ENCODE results near the gene HSCB. TPM values are rescaled to one million over a fixed set of nuclear protein-coding genes. Genes with fewer than 3 reads are reported as not detected.
"Not testable (repeated sequence)": the region's sequence is repeated elsewhere in the genome, so short reads cannot be mapped to it uniquely, and the experiment has no call there.

Gene HSCB
- total RNA-seq, 1 experiment from 2014 or later = 22.3 TPM

DNA sequence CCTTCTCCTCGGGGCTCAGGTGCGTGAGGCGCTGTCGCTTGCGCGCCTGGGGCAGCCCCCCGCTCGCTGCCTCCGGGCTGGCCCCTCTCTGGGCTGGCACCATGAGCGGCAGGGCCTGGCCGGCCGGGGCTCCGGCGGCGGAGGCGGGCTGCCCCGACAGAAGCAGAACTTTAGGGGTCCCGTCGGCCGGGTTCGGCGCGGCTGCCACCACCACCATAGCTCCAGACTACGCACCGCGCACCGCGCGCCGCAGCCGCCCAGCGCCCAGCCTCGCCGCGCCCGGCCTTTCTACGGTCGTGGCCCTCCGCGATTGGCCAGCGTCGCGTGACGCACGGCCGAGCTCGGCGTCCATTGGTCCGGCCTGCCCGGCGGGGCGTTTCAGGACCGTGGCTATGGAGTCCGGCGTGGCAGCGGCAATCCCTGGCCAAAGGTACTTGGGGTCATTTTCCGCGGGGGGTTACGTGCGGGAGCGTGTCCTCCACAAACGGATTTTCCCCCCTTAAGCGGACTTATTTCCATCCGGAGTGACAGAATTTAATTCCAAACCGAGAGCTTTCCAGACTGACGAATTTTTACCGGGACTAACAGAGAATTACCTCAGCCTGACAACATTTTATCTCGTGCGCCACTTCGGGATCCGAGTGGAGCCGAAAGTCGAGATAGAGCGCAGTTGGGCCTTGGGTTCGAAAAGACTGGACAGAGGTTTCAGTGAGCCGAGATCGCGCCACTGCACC, 58.6 kb downstream of the HSCB start, which contains the start of gene XBP1:
Gene XBP1 (minus strand): TSS at position 262 of the 734 bp plus-strand sequence.
- H3K9me3 ChIP-seq (replicated peaks) = no peaks in the 10 kb centered on the region
- no peaks in the 10 kb centered on the region for H3K27me3 ChIP-seq (replicated peaks)
- peak within 1 kb of the TSS; percentile 96 for H3K27ac ChIP-seq
- DNase-seq (ENCODE audit: low read depth in 1 of 2, low spot score in 2 of 2) = peak; percentile 91 to 93
- H3K4me1 ChIP-seq (replicated peaks) = no peaks in the 10 kb centered on the region; the same call in 1 of the 2 replicates
- peaks cover 34% of the 10 kb centered on the region for H3K36me3 ChIP-seq
- peak within 1 kb of the TSS; percentile 82 for H3K4me3 ChIP-seq

- peak in 1 of 2 experiments; percentile 8 for DNase-seq (ENCODE audit: low read depth in 1 of 2, low spot score in 2 of 2)
- Histone ChIP-seq H3K4me3 (no peak overlapping the region), H3K9me3 (replicated peaks) (no peaks in the 10 kb centered on the region), H3K27me3 (replicated peaks) (no peaks in the 10 kb centered on the region), H3K4me1 (replicated peaks) (no peaks in the 10 kb centered on the region; the same call in 1 of the 2 replicates), H3K36me3 (peaks cover 19% of the 10 kb centered on the region), H3K27ac (no peak overlapping the region)
These were observed 60.2 kb downstream of the HSCB start for GRCh38 chr22:28801845-28802594.

- Histone ChIP-seq H3K4me1 (replicated peaks) (no peaks in the 10 kb centered on the region; the same call in 1 of the 2 replicates), H3K4me3 (no peak overlapping the region), H3K27ac (no peak overlapping the region), H3K9me3 (replicated peaks) (no peaks in the 10 kb centered on the region), H3K36me3 (peaks cover 14% of the 10 kb centered on the region), H3K27me3 (replicated peaks) (no peaks in the 10 kb centered on the region)
- DNase-seq (ENCODE audit: low read depth in 1 of 2, low spot score in 2 of 2) = no peak
These were observed 60.8 kb downstream of the HSCB start for GRCh38 chr22:28802595-28803123.

DNA sequence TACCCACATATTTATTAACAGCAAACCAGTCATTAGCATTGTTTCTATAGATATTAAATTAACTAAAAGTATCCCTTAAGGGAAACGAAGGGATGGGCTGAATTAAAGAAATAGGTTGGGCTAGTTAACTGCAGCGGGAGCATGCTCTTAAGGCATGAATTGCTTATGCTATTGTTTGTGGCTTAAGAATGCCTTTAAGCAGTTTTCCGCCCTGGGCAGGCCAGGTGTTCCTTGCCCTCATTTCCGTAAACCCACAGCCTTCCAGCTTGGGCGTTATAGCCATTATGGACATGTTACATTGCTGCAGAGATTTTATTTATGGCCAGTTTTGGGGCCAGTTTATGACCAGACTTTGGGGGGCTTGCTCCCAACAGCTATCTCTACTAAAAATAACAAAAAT, 63.6 kb downstream of the HSCB start:
- H3K9me3 ChIP-seq (replicated peaks); H3K27ac ChIP-seq; H3K36me3 ChIP-seq; H3K4me3 ChIP-seq; DNase-seq (ENCODE audit: low read depth in 1 of 2, low spot score in 2 of 2); H3K4me1 ChIP-seq (replicated peaks); H3K27me3 ChIP-seq (replicated peaks): not testable (repeated sequence)

Other genes starting within 250 kb of the HSCB start
- 9.7 and 14.9 TPM in 2 replicates for gene TTC28, start 62.2 kb upstream of the HSCB start, total RNA-seq (2014; rRNA removed; shearing (Covaris generic))
- 26.0 and 33.1 TPM in 2 replicates for gene CHEK2, start 219 bp upstream of the HSCB start, total RNA-seq (2014; rRNA removed; shearing (Covaris generic))
- 56.9 and 60.0 TPM in 2 replicates for gene CCDC117, start 30.7 kb downstream of the HSCB start, total RNA-seq (2014; rRNA removed; shearing (Covaris generic))
- gene XBP1, start 58.5 kb downstream of the HSCB start, total RNA-seq (2014; rRNA removed; shearing (Covaris generic)) = 128 and 143 TPM in 2 replicates
- gene ZNRF3, start 141.5 kb downstream of the HSCB start, total RNA-seq (2014; rRNA removed; shearing (Covaris generic)) = 3.2 and 6.0 TPM in 2 replicates